ENCODE results near the gene DES.

Gene DES

GRCh38 chr2:219426068-219426443 lies 7.9 kb downstream of the DES start:
- TF ChIP-seq, protein P1, sequence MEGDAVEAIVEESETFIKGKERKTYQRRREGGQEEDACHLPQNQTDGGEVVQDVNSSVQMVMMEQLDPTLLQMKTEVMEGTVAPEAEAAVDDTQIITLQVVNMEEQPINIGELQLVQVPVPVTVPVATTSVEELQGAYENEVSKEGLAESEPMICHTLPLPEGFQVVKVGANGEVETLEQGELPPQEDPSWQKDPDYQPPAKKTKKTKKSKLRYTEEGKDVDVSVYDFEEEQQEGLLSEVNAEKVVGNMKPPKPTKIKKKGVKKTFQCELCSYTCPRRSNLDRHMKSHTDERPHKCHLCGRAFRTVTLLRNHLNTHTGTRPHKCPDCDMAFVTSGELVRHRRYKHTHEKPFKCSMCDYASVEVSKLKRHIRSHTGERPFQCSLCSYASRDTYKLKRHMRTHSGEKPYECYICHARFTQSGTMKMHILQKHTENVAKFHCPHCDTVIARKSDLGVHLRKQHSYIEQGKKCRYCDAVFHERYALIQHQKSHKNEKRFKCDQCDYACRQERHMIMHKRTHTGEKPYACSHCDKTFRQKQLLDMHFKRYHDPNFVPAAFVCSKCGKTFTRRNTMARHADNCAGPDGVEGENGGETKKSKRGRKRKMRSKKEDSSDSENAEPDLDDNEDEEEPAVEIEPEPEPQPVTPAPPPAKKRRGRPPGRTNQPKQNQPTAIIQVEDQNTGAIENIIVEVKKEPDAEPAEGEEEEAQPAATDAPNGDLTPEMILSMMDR (IDR thresholded peaks at IDR 0.05), result no peak

DNA sequence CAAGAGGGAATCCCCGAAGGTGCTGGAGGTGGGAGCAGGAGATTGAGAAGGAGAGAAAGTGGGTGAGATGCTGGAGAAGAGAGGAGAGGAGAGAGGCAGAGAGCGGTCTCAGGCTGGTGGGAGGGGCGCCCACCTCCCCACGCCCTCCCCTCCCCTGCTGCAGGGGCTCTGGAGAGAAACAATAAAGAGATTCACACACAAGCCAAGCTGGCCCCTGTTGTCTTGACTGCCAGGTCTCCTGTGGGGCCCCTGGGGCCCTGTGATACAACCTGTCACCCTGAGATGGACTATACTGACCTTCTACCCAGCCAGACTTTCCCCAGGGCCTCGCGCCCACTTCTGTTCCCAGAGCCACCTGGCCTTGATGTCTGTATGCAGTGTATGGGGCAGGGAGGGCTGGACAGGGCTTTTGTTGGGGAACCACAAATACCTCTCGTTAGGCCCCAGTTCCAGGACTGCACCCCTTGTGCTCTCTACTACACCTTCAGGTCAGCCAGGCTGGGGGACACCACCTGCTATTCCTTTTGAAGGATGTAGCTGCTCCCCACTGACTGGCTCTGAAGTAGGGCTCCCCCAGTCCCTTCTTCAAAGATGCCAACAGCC lies 8.5 kb downstream of the DES start:
- TF ChIP-seq, protein P1 (IDR thresholded peaks at IDR 0.05), result no peak

GRCh38 chr2:219428469-219428868 lies 10.3 kb downstream of the DES start:
- TF ChIP-seq, protein P1 (IDR thresholded peaks at IDR 0.05), result no peak

DNA sequence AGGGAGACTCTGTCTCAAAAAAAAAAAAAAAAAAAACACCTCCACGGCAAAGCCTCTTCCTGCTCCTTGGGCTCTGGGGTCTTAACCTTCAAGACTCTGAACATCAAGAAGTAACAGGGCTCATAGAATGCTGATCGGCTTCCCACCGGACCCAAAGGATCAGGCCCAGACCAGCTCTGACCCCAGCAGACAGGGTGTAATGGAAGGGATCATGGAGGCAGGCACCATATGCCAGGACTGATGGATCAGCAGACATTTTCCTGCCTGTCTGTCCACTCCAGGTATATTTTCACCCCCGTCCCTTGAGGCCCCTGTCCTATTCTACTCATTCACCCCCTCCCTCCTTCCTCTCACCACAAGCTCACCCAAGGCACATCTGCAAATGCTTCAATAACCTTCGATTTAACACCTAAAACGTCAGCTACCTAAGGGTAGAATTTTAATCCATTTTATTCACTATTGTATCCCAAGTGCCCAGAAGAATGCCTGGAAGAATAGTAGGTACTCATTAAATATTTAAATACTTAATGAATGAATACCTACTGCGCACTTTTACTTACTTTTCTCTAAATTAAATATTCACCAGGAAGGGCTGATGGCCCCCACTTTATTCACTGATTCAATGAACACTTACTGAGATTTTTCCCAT lies 11.9 kb downstream of the DES start:
- TF ChIP-seq, protein P1 (IDR thresholded peaks at IDR 0.05), result no peak

GRCh38 chr2:219430633-219431615 lies 12.7 kb downstream of the DES start:
- TF ChIP-seq, protein P1 (IDR thresholded peaks at IDR 0.05), result no peak

DNA sequence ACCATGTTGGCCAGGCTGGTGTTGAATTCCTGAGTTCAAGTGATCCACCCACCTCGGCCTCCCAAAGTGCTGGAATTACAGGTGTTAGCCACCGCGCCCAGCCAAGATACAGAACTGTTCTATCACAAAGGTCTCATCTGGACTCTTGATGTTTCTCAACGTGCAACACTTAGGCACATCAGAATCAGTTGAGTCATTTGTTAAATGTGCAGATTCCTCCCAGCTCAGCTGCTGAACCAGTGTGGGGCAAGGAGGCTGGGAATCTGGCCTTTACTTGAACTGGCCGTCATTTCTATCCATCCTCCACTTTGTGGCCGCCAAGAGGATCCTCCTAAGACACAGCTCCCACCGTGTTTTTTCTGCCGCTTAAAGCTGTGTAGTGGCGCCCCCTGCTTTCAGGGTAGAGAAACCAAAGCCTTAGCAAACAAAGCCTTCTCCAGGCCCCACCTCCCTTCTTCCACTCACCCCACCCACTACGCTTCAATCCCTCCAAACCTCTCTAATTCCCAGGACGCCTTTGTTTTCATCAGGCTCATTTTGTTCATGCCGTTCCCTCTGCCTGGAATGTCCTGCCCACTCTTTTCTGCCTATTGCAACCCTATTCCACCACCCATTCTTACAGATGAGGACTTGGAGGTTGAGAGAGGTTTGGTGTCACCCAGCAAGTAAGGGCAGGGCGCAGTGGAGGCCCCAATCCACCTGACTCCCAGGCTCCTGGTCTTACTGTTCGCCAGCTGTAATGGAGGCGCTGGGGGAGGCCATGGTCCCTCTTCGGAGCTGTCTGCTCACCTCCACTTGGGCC lies 15.7 kb downstream of the DES start:
- TF ChIP-seq, protein P1 (IDR thresholded peaks at IDR 0.05), result no peak; the same call in 1 of the 2 replicates

- TF ChIP-seq, protein P1 (IDR thresholded peaks at IDR 0.05), result no peak
Measured at GRCh38 chr2:219434468-219434717, 16.2 kb downstream of the DES start.

All from LNCAP (cell line).